Cerebellar nuclear complex (tissue), 1 donor: ENCODE results near the gene SHISA5.
"Not testable (repeated sequence)": the region's sequence is repeated elsewhere in the genome, so short reads cannot be mapped to it uniquely, and the experiment has no call there.

ENCODE experiments used
- DNase-seq, 2 experiments: peaks; one replicate each; lab custom pipeline; 2025; lab: John Stamatoyannopoulos, UW

The SHISA5 gene

GRCh38 chr3:48504051-48504946, at the start of gene SHISA5:
Gene SHISA5 (minus strand): TSS chr3:48504174. CDS start chr3:48504094, 80 bp downstream.
- DNase-seq: no peak

GRCh38 chr3:48553361-48553760, 49.4 kb upstream of the SHISA5 start:
- DNase-seq: no peak

- DNase-seq: no peak
Observed at GRCh38 chr3:48552111-48552951, 48.4 kb upstream of the SHISA5 start.

- DNase-seq: not testable (repeated sequence)
Observed at GRCh38 chr3:48551651-48552050, 47.7 kb upstream of the SHISA5 start.

- DNase-seq: peak in 1 of 2 experiments; percentile 23
Observed at GRCh38 chr3:48548729-48549705, 45.0 kb upstream of the SHISA5 start.

GRCh38 chr3:48548126-48548525, 44.2 kb upstream of the SHISA5 start:
- DNase-seq: no peak

- DNase-seq: no peak
Observed at GRCh38 chr3:48546203-48546829, 42.3 kb upstream of the SHISA5 start.

GRCh38 chr3:48544141-48544540, 40.2 kb upstream of the SHISA5 start:
- DNase-seq: no peak

GRCh38 chr3:48543271-48543866, 39.4 kb upstream of the SHISA5 start:
- no peak for DNase-seq

- DNase-seq: no peak
Observed at GRCh38 chr3:48538451-48538850, 34.5 kb upstream of the SHISA5 start.

- DNase-seq: no peak
Observed at GRCh38 chr3:48536785-48537184, 32.8 kb upstream of the SHISA5 start.

GRCh38 chr3:48536116-48536515, 32.1 kb upstream of the SHISA5 start:
- DNase-seq: no peak

GRCh38 chr3:48535578-48535977, 31.6 kb upstream of the SHISA5 start:
- DNase-seq: no peak

- DNase-seq: no peak
Observed at GRCh38 chr3:48532977-48533337, 29.0 kb upstream of the SHISA5 start.

- DNase-seq: no peak
Observed at GRCh38 chr3:48532271-48532976, 28.4 kb upstream of the SHISA5 start.

GRCh38 chr3:48530701-48531100, 26.7 kb upstream of the SHISA5 start:
- not testable (repeated sequence) for DNase-seq

- no peak for DNase-seq
Observed at GRCh38 chr3:48528754-48529153, 24.8 kb upstream of the SHISA5 start.

- DNase-seq: no peak
Observed at GRCh38 chr3:48528048-48528447, 24.1 kb upstream of the SHISA5 start.

- DNase-seq: no peak
Observed at GRCh38 chr3:48524970-48525369, 21.0 kb upstream of the SHISA5 start.

- DNase-seq: no peak
Observed at GRCh38 chr3:48521635-48522034, 17.7 kb upstream of the SHISA5 start.
